HG03565 (cell line): ENCODE measurements around the gene IL18RAP.

ENCODE experiments used
- ATAC-seq: cut with Tn5 transposase; IDR thresholded peaks from one replicate; pipeline ENCODE4 v1.9.1; 2021; ENCODE audit warnings: mild to moderate bottlenecking, moderate library complexity; ENCODE audit not compliant: unreplicated experiment

The IL18RAP gene

GRCh38 chr2:102492006-102492405 is 69.0 kb downstream of the IL18RAP start:
- no peak for ATAC-seq

DNA sequence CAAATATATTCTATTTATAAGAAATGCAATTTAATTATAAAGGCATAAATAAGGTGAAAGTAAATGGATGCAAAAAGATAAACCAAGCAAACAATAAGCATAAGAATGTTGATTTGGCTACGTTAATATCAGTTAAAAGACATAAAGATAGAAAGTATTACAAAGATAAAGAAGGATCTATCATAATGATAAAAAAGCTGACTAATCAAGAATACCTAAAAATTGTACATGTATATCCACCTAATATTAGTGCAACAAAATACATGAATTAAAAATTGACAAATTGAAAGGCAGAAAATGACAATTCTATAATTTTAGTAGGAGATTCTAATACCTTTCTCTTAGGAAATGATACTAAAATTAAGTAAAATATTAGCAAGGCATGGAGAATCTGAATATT is 71.6 kb downstream of the IL18RAP start:
- no peak for ATAC-seq

DNA sequence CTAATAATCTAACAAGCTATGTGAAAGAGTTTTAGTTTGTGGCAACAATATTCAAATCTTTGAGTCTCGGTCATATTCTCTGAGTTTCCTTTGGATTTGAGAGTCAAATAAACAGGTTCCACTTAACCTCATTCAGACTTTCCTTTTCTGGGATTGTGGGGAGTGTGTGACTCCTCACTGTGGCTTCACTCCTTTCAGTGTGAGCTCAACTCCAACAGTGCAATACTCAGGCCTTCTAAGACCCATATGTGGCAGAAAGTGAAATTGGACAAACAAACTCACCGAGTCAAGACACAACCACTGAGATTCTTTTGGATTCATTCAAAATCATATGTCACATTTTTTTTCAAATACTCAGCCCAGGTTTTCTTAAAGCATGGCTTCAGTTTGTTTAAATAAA is 75.5 kb downstream of the IL18RAP start:
- no peak for ATAC-seq

- ATAC-seq: no peak
Measured at GRCh38 chr2:102499558-102499957, 76.6 kb downstream of the IL18RAP start.
